ENCODE results near the gene TIMM23B.
A peak's percentile ranks its signal among the peaks of the same experiment; 100 is the strongest.
"Not testable (repeated sequence)": the region's sequence is repeated elsewhere in the genome, so short reads cannot be mapped to it uniquely, and the experiment has no call there.

- TF ChIP-seq CTCF (IDR thresholded peaks at IDR 0.05) (peak in 1 of 5 experiments; percentile 5), POLR2A (IDR thresholded peaks at IDR 0.05) (peak; percentile 47), POLR2AphosphoS5 (IDR thresholded peaks at IDR 0.05) (peak; percentile 68 to 78 (median 78))
- TF ChIP-seq EP300 (IDR thresholded peaks at IDR 0.05; ENCODE audit: low read depth), result not testable (repeated sequence)
Observed at GRCh38 chr10:49941447-49942338, at the start of gene TIMM23B, which contains the start of gene PARG.
